NT2/D1 (cell line): ENCODE measurements around the gene CNPY1.

Experiments
- SUZ12 ChIP-seq: IDR thresholded peaks from 2 replicates; pipeline ENCODE4 v1.6.1; 2011; ENCODE audit not compliant: insufficient read length, insufficient read depth; ENCODE audit errors: extremely low read depth
- YY1 ChIP-seq: IDR thresholded peaks from 2 replicates; pipeline ENCODE4 v1.6.1; 2011; ENCODE audit not compliant: insufficient read length, insufficient read depth
- ZNF274 ChIP-seq: IDR thresholded peaks from 2 replicates; pipeline ENCODE4 v1.6.1; 2011; ENCODE audit warnings: mild to moderate bottlenecking, low read depth, low read length

GRCh38 chr7:155487509-155488482, 58.6 kb downstream of the CNPY1 start:
- no peak for TF ChIP-seq YY1
- no peak for TF ChIP-seq ZNF274
- no peak for TF ChIP-seq SUZ12
